Spleen (tissue), 7 donors: ENCODE data around the gene SUPT3H.

ENCODE experiments used
- CTCF ChIP-seq, 11 experiments: fragments of 200-600 bp in 7 of 11; fragments of 450-650 bp in 4 of 11; sonication (generic) in 4 of 11; IDR thresholded peaks in 8 of 11; conservative IDR thresholded peaks in 3 of 11; 1 replicate in 7 of 11; 2 replicates in 4 of 11; pipeline versions ENCODE4 v1.4.0 to v1.8.0; 2016 to 2021; ENCODE audit warnings: antibody characterized with exemption in 11 of 11, inconsistent platforms in 4 of 11, mild to moderate bottlenecking in 1 of 11
- POLR2A ChIP-seq, 3 donors: fragments of 450-650 bp; IDR thresholded peaks; one replicate each; pipeline ENCODE4 v1.5.1; 2017; ENCODE audit warnings: antibody characterized with exemption in 3 of 3, mild to moderate bottlenecking in 1 of 3
- POLR2AphosphoS5 ChIP-seq, 3 donors: sonication (generic); formaldehyde crosslinking; IDR thresholded peaks; one replicate each; pipeline ENCODE4 v1.5.1; 2017; ENCODE audit warnings: antibody characterized with exemption in 3 of 3
- donor health status: DM: no; HTN: no; CAD: no; lungs with moderate emphysema.
- donor health status: DM: no; HTN: no; CAD: no.
- donor health status: DM: no; HTN: no; CAD: no.

GRCh38 chr6:45260696-45261095 lies 117.0 kb downstream of the SUPT3H start:
- TF ChIP-seq CTCF (IDR thresholded peaks at IDR 0.05 in 8 of 11, conservative IDR thresholded peaks at IDR 0.05 in 3 of 11) (no peak), POLR2A (IDR thresholded peaks at IDR 0.05) (no peak), POLR2AphosphoS5 (IDR thresholded peaks at IDR 0.05) (no peak)
